ENCODE measurements around the gene KCND3. TPM values are rescaled to one million over a fixed set of nuclear protein-coding genes. Genes with fewer than 3 reads are reported as not detected.

KCND3 gene
- total RNA-seq, 4 donors from 2014 or later: 2.4 to 6.0 (median 3.9) TPM

- WGBS, 2 donors: 74 to 85% methylated on average over 6 of the region's 7 CpGs
- TF ChIP-seq CTCF (IDR thresholded peaks at IDR 0.05) (no peak), POLR2A (IDR thresholded peaks at IDR 0.05) (no peak)
- Histone ChIP-seq H3K4me1 (peaks cover 13 to 70% (median 26%) of the 10 kb centered on the region in 3 donors), H3K27ac (peak overlapping the region in 3 of 4 donors; percentile 9 to 33 (median 23)), H3K27me3 (no peaks in the 10 kb centered on the region), H3K36me3 (peaks cover 0 to 16% (median 6%) of the 10 kb centered on the region in 3 donors), H3K9me3 (no peaks in the 10 kb centered on the region), H3K4me3 (no peak overlapping the region)
- intact Hi-C loops (cut with DNase I): no loop called here
- DNase-seq: no peak
Measured at GRCh38 chr1:111729946-111730681, 259.4 kb downstream of the KCND3 start.

GRCh38 chr1:111729271-111729921 lies 260.1 kb downstream of the KCND3 start:
- intact Hi-C loops (cut with DNase I): no loop called here
- H3K9me3 ChIP-seq: no peaks in the 10 kb centered on the region
- peaks cover 9 to 71% (median 23%) of the 10 kb centered on the region in 3 donors for H3K4me1 ChIP-seq
- TF ChIP-seq CTCF (IDR thresholded peaks at IDR 0.05) (no peak), POLR2A (IDR thresholded peaks at IDR 0.05) (no peak)
- WGBS, 2 donors: 49 to 62% methylated on average over 4 to 5 of the region's 8 CpGs
- no peak overlapping the region for H3K4me3 ChIP-seq
- peaks cover 0 to 16% (median 6%) of the 10 kb centered on the region in 3 donors for H3K36me3 ChIP-seq
- H3K27ac ChIP-seq: peak overlapping the region in 3 of 4 donors; percentile 10 to 33 (median 23)
- no peak for DNase-seq
- H3K27me3 ChIP-seq: no peaks in the 10 kb centered on the region

GRCh38 chr1:111727056-111727455 lies 262.4 kb downstream of the KCND3 start:
- 81% methylated on average over 6 of the region's 18 CpGs; no CpG with 5 or more reads in 1 of the 2 donors for WGBS, 2 donors
- intact Hi-C loops (cut with DNase I): no loop called here
- Histone ChIP-seq H3K27ac (no peak overlapping the region), H3K27me3 (no peaks in the 10 kb centered on the region), H3K36me3 (peaks cover 0 to 16% (median 6%) of the 10 kb centered on the region in 3 donors), H3K4me1 (peaks cover 3 to 71% (median 8%) of the 10 kb centered on the region in 3 donors), H3K4me3 (no peak overlapping the region), H3K9me3 (no peaks in the 10 kb centered on the region)
- no peak for DNase-seq
- TF ChIP-seq POLR2A (IDR thresholded peaks at IDR 0.05): no peak
- TF ChIP-seq CTCF (IDR thresholded peaks at IDR 0.05): no peak

- Histone ChIP-seq H3K27ac (peak overlapping the region in 2 of 4 donors; percentile 21 to 56), H3K36me3 (peaks cover 0 to 16% (median 6%) of the 10 kb centered on the region in 3 donors), H3K4me3 (no peak overlapping the region), H3K27me3 (no peaks in the 10 kb centered on the region), H3K4me1 (peaks cover 15 to 74% (median 27%) of the 10 kb centered on the region in 3 donors), H3K9me3 (no peaks in the 10 kb centered on the region)
- 67% methylated on average over 1 of the region's 5 CpGs; no CpG with 5 or more reads in 1 of the 2 donors for WGBS, 2 donors
- intact Hi-C loops (cut with DNase I): no loop called here
- TF ChIP-seq POLR2A (IDR thresholded peaks at IDR 0.05): no peak
- no peak for TF ChIP-seq CTCF (IDR thresholded peaks at IDR 0.05)
- DNase-seq: no peak
Measured at GRCh38 chr1:111725192-111725591, 264.3 kb downstream of the KCND3 start.

- H3K27me3 ChIP-seq: no peaks in the 10 kb centered on the region
- TF ChIP-seq POLR2A (IDR thresholded peaks at IDR 0.05) (no peak), CTCF (IDR thresholded peaks at IDR 0.05) (no peak)
- WGBS, 2 donors: 20 to 35% methylated on average over 1 of the region's 1 CpG
- DNase-seq: no peak
- no peak overlapping the region for H3K4me3 ChIP-seq
- peaks cover 18 to 72% (median 32%) of the 10 kb centered on the region in 3 donors for H3K4me1 ChIP-seq
- no peaks in the 10 kb centered on the region for H3K9me3 ChIP-seq
- peak overlapping the region; percentile 3 to 56 (median 7) for H3K27ac ChIP-seq
- H3K36me3 ChIP-seq: peaks cover 0 to 16% (median 6%) of the 10 kb centered on the region in 3 donors
- intact Hi-C loops (cut with DNase I): no loop called here
Measured at GRCh38 chr1:111723871-111724270, 265.6 kb downstream of the KCND3 start.
